ENCODE measurements around the gene LENEP.

The LENEP gene

GRCh38 chr1:154960446-154961136, 32.8 kb upstream of the LENEP start:
- DNase-seq, result peak; percentile 35 to 67

GRCh38 chr1:154961207-154962155, 31.9 kb upstream of the LENEP start, which contains the start of gene PYGO2:
TSS of gene PYGO2 (minus strand) at chr1:154961782. CDS start at chr1:154961576, 206 bp downstream.
- DNase-seq, result peak; percentile 69 to 76

GRCh38 chr1:154962156-154962749, 31.1 kb upstream of the LENEP start:
- DNase-seq, result peak; percentile 54 to 56

GRCh38 chr1:154962795-154963330, 30.5 kb upstream of the LENEP start:
- DNase-seq, result no peak

GRCh38 chr1:154963643-154964042, 29.7 kb upstream of the LENEP start:
- no peak for DNase-seq

GRCh38 chr1:154964359-154964758, 29.0 kb upstream of the LENEP start:
- no peak for DNase-seq

- DNase-seq, result no peak
These were observed 27.3 kb upstream of the LENEP start for GRCh38 chr1:154966111-154966510.

GRCh38 chr1:154967331-154967950, 25.9 kb upstream of the LENEP start:
- no peak for DNase-seq

- DNase-seq, result no peak
These were observed 24.7 kb upstream of the LENEP start for GRCh38 chr1:154968731-154969130.

- DNase-seq, result no peak
These were observed 24.1 kb upstream of the LENEP start for GRCh38 chr1:154969246-154969645.

- DNase-seq, result no peak
These were observed 23.4 kb upstream of the LENEP start for GRCh38 chr1:154969860-154970452.

- peak; percentile 48 to 56 for DNase-seq
These were observed 22.6 kb upstream of the LENEP start, which contains the start of gene SHC1 for GRCh38 chr1:154970631-154971340. TSS of gene SHC1 (minus strand) at chr1:154970747. CDS start at chr1:154970526, 221 bp downstream.

- no peak for DNase-seq
These were observed 21.9 kb upstream of the LENEP start for GRCh38 chr1:154971341-154971998.

GRCh38 chr1:154972213-154972516, 21.2 kb upstream of the LENEP start:
- no peak for DNase-seq

- no peak for DNase-seq
These were observed 20.7 kb upstream of the LENEP start for GRCh38 chr1:154972517-154973343.

- peak; percentile 94 to 96 for DNase-seq
These were observed 19.9 kb upstream of the LENEP start for GRCh38 chr1:154973344-154974101.

GRCh38 chr1:154974102-154974807, 19.1 kb upstream of the LENEP start, which contains the start of gene CKS1B:
TSS of gene CKS1B (plus strand) at chr1:154974681. CDS start at chr1:154974746, 65 bp downstream.
- DNase-seq, result peak; percentile 100

- DNase-seq, result peak; percentile 94 to 98
These were observed 18.5 kb upstream of the LENEP start for GRCh38 chr1:154974808-154975408.

All from Kasumi-1 (cell line).